Measurements from ENCODE around the gene NEK10. TPM values are rescaled to one million over a fixed set of nuclear protein-coding genes. Genes with fewer than 3 reads are reported as not detected.
A peak's percentile ranks its signal among the peaks of the same experiment; 100 is the strongest.

Gene NEK10, protein sequence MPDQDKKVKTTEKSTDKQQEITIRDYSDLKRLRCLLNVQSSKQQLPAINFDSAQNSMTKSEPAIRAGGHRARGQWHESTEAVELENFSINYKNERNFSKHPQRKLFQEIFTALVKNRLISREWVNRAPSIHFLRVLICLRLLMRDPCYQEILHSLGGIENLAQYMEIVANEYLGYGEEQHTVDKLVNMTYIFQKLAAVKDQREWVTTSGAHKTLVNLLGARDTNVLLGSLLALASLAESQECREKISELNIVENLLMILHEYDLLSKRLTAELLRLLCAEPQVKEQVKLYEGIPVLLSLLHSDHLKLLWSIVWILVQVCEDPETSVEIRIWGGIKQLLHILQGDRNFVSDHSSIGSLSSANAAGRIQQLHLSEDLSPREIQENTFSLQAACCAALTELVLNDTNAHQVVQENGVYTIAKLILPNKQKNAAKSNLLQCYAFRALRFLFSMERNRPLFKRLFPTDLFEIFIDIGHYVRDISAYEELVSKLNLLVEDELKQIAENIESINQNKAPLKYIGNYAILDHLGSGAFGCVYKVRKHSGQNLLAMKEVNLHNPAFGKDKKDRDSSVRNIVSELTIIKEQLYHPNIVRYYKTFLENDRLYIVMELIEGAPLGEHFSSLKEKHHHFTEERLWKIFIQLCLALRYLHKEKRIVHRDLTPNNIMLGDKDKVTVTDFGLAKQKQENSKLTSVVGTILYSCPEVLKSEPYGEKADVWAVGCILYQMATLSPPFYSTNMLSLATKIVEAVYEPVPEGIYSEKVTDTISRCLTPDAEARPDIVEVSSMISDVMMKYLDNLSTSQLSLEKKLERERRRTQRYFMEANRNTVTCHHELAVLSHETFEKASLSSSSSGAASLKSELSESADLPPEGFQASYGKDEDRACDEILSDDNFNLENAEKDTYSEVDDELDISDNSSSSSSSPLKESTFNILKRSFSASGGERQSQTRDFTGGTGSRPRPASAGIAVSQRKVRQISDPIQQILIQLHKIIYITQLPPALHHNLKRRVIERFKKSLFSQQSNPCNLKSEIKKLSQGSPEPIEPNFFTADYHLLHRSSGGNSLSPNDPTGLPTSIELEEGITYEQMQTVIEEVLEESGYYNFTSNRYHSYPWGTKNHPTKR
- total RNA-seq (2016; rRNA removed; fragmentation: Illumina TruSeq; extraction: Trizol) (14.2 and 15.0 TPM in 2 replicates), polyA plus RNA-seq (2011; rRNA removed) (2.3 and 2.8 TPM in 2 replicates), polyA minus RNA-seq (2011; rRNA and poly(A)+ RNA removed; ENCODE audit: low replicate concordance) (2.6 and 3.5 TPM in 2 replicates), Bru-seq, nascent RNA (percentile 53 among the genes with signal in this experiment), BruChase-seq, experiment 1, labeled RNA remaining after a 6-hour chase (percentile 53 among the genes with signal in this experiment), BruChase-seq, experiment 2, labeled RNA remaining after a 2-hour chase (percentile 57 among the genes with signal in this experiment)
- 10.7 and 11.1 TPM in 2 replicates for total RNA-seq (2016; cell fraction: cytosol; rRNA removed; fragmentation: Illumina TruSeq; extraction: Trizol; ENCODE audit: low read depth)
- total RNA-seq (2016; cell fraction: insoluble cytoplasmic fraction; rRNA removed; fragmentation: Illumina TruSeq; extraction: Trizol), result 13.1 and 15.6 TPM in 2 replicates
- total RNA-seq (2016; cell fraction: membrane; rRNA removed; fragmentation: Illumina TruSeq; extraction: Trizol), result 6.9 and 9.2 TPM in 2 replicates
- 33.9 and 37.7 TPM in 2 replicates for total RNA-seq (2016; cell fraction: nucleus; rRNA removed; fragmentation: Illumina TruSeq; extraction: Trizol)
- polyA plus RNA-seq (2011; cell fraction: cytosol; rRNA removed), result 1.3 TPM in 2 replicates
- 4.3 and 4.4 TPM in 2 replicates for polyA plus RNA-seq (2011; cell fraction: nucleus; rRNA removed)
- 3.2 and 3.8 TPM in 2 replicates for polyA plus RNA-seq (2012)
- 0.54 and 0.58 TPM in 2 replicates for polyA plus RNA-seq (2016; cell fraction: cytosol; fragmentation: Illumina TruSeq; extraction: Trizol; ENCODE audit: low read depth)
- 4.4 and 4.9 TPM in 2 replicates for polyA plus RNA-seq (2016; cell fraction: insoluble cytoplasmic fraction; fragmentation: Illumina TruSeq; extraction: Trizol; ENCODE audit: low read depth)
- polyA plus RNA-seq (2016; cell fraction: membrane; fragmentation: Illumina TruSeq; extraction: Trizol; ENCODE audit: low read depth), result 1.8 and 1.9 TPM in 2 replicates
- 10.4 and 12.9 TPM in 2 replicates for polyA plus RNA-seq (2016; cell fraction: nucleus; fragmentation: Illumina TruSeq; extraction: Trizol; ENCODE audit: insufficient read depth, low read depth)
- polyA minus RNA-seq (2011; cell fraction: cytosol; rRNA and poly(A)+ RNA removed), result 1.8 and 3.3 TPM in 2 replicates
- polyA minus RNA-seq (2011; cell fraction: nucleus; rRNA and poly(A)+ RNA removed), result 32.0 and 40.3 TPM in 2 replicates
- long read RNA-seq, experiment 1, partial matches to known transcripts, result 0 of 3 reads
- long read RNA-seq, experiment 1, other reads (novel, unspliced or antisense), result 3 of 3 reads
- long read RNA-seq, experiment 2, partial matches to known transcripts, result 1 of 4 reads
- long read RNA-seq, experiment 2, other reads (novel, unspliced or antisense), result 3 of 4 reads

DNA sequence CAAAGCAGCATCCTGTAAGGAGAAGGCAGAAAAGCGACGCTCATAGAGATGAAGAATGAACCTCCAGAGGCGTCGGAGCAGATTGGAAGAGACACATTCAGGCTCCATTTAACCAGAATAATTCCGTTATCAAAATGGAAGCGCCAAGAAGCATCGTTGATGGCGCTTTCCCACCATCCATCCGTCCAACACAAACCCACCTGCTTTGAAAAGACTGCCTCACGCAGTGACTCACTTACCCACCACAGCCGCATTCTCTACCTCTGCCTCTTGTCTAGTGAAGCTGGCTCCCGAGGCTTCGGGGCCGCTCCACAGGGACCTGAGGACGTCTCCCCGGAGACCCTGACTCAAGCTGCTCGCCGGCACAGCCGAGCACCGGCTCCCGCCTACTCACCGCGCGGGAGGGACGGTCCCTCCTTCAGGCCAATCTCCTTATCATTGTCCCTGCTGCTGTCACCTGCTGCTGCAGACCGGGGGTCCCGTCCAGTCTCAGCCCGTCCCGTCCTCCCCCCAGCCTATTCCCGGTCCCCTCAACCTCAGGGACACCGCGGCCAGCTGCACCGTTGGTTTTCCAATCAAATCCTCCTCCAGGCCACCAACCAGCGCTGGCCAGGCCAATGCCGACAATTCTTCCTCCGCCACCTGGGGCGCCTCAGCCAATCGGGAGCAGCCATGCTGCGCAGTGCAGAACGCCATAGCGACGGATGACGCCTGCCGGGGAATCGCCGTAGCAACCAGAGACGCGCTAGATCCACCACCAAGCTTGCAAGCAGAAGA is at the start of gene NEK10:
TSS of gene NEK10 (minus strand) at position 553 of the 777 bp plus-strand sequence. CDS start 16,501 bp downstream, outside the sequence.
- peak; percentile 96 for ATAC-seq
- ChIA-PET CTCF (ENCODE audit: low intra/inter-chr PET ratio, low total read pairs) (no interaction called here), POLR2A (interaction anchor here (0.8 to 1.2 kb wide), 2 partner anchors 9 to 11 kb away, joined by 3 to 11 read pairs; no protein-coding TSS in a partner anchor)
- DNase-seq (ENCODE audit: low spot score), result peak; percentile 88
- H3K79me2 ChIP-seq (ENCODE audit: insufficient read depth, low read length), result peaks cover 4% of the 10 kb centered on the region
- peak within 1 kb of the TSS; percentile 70 for H3K9ac ChIP-seq (ENCODE audit: insufficient read depth, low read depth, low read length)
- peak within 1 kb of the TSS; percentile 83 for H3K4me2 ChIP-seq (ENCODE audit: low read depth, low read length)
- FAIRE-seq, result peak; percentile 21
- H3K4me3 ChIP-seq (replicated peaks in 1 of 3; ENCODE audit: insufficient read depth in 1 of 3, low read depth in 2 of 3, low read length in 3 of 3), result peak within 1 kb of the TSS; percentile 89 to 94 (median 90)
- H3K4me1 ChIP-seq (ENCODE audit: insufficient read depth, low read length), result peaks cover 53% of the 10 kb centered on the region
- intact Hi-C loops (cut with micrococcal nuclease; ENCODE audit: unreplicated experiment), result no loop called here
- no peaks in the 10 kb centered on the region for H3K36me3 ChIP-seq (replicated peaks in 1 of 2; ENCODE audit: control insufficient read depth in 1 of 2, insufficient read depth in 2 of 2, low read length in 2 of 2)
- 8% methylated on average over 31 of the region's 48 CpGs for WGBS (ENCODE audit: low lambda C conversion rate)
- H2AFZ ChIP-seq (ENCODE audit: low read length), result peak within 1 kb of the TSS; percentile 37
- no peaks in the 10 kb centered on the region for H3K27me3 ChIP-seq (ENCODE audit: control insufficient read depth in 1 of 2, insufficient read depth in 2 of 2, low read length in 2 of 2)
- in situ Hi-C loops (cut with HindIII; ENCODE audit: extremely low pct_ligation_motif_present, low pct_unique_long_range_greater_than_20kb), result no loop called here
- no peaks in the 10 kb centered on the region for H4K20me1 ChIP-seq (ENCODE audit: insufficient read depth, low read length)
- no TSS peak for BruUV-seq (replicated peaks)
- H3K9me3 ChIP-seq (ENCODE audit: low read length), result no peaks in the 10 kb centered on the region
- peak within 1 kb of the TSS; percentile 40 for H3K27ac ChIP-seq (ENCODE audit: extremely low read length, insufficient read depth, low read length)
- TF ChIP-seq, protein P1, sequence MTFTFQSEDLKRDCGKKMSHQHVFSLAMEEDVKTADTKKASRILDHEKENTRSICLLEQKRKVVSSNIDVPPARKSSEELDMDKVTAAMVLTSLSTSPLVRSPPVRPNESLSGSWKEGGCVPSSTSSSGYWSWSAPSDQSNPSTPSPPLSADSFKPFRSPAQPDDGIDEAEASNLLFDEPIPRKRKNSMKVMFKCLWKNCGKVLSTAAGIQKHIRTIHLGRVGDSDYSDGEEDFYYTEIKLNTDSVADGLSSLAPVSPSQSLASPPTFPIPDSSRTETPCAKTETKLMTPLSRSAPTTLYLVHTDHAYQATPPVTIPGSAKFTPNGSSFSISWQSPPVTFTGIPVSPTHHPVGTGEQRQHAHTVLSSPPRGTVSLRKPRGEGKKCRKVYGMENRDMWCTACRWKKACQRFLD (CRISPR knock-in tag; IDR thresholded peaks at IDR 0.05; ENCODE audit: borderline replicate concordance), result no peak
- TF ChIP-seq ZNF776 (CRISPR knock-in tag; IDR thresholded peaks at IDR 0.05) (no peak), ZNF234 (CRISPR knock-in tag; conservative IDR thresholded peaks at IDR 0.05) (no peak)
- TF ChIP-seq, protein P2, sequence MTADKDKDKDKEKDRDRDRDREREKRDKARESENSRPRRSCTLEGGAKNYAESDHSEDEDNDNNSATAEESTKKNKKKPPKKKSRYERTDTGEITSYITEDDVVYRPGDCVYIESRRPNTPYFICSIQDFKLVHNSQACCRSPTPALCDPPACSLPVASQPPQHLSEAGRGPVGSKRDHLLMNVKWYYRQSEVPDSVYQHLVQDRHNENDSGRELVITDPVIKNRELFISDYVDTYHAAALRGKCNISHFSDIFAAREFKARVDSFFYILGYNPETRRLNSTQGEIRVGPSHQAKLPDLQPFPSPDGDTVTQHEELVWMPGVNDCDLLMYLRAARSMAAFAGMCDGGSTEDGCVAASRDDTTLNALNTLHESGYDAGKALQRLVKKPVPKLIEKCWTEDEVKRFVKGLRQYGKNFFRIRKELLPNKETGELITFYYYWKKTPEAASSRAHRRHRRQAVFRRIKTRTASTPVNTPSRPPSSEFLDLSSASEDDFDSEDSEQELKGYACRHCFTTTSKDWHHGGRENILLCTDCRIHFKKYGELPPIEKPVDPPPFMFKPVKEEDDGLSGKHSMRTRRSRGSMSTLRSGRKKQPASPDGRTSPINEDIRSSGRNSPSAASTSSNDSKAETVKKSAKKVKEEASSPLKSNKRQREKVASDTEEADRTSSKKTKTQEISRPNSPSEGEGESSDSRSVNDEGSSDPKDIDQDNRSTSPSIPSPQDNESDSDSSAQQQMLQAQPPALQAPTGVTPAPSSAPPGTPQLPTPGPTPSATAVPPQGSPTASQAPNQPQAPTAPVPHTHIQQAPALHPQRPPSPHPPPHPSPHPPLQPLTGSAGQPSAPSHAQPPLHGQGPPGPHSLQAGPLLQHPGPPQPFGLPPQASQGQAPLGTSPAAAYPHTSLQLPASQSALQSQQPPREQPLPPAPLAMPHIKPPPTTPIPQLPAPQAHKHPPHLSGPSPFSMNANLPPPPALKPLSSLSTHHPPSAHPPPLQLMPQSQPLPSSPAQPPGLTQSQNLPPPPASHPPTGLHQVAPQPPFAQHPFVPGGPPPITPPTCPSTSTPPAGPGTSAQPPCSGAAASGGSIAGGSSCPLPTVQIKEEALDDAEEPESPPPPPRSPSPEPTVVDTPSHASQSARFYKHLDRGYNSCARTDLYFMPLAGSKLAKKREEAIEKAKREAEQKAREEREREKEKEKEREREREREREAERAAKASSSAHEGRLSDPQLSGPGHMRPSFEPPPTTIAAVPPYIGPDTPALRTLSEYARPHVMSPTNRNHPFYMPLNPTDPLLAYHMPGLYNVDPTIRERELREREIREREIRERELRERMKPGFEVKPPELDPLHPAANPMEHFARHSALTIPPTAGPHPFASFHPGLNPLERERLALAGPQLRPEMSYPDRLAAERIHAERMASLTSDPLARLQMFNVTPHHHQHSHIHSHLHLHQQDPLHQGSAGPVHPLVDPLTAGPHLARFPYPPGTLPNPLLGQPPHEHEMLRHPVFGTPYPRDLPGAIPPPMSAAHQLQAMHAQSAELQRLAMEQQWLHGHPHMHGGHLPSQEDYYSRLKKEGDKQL (CRISPR knock-in tag; IDR thresholded peaks at IDR 0.05; ENCODE audit: low read depth), result 0 out of 2 replicates have a peak, but pooled peaks have one; percentile 19

All from HepG2 (cell line).